CD1c-positive myeloid dendritic cell (primary cell): Measurements from ENCODE around the gene GRIN3B.
A peak's percentile ranks its signal among the peaks of the same experiment; 100 is the strongest.

Experiments
- DNase-seq: peaks from one replicate; pipeline ENCODE4 v3.0.0-alpha.2; 2016; ENCODE audit errors: extremely low spot score

The GRIN3B gene

DNA sequence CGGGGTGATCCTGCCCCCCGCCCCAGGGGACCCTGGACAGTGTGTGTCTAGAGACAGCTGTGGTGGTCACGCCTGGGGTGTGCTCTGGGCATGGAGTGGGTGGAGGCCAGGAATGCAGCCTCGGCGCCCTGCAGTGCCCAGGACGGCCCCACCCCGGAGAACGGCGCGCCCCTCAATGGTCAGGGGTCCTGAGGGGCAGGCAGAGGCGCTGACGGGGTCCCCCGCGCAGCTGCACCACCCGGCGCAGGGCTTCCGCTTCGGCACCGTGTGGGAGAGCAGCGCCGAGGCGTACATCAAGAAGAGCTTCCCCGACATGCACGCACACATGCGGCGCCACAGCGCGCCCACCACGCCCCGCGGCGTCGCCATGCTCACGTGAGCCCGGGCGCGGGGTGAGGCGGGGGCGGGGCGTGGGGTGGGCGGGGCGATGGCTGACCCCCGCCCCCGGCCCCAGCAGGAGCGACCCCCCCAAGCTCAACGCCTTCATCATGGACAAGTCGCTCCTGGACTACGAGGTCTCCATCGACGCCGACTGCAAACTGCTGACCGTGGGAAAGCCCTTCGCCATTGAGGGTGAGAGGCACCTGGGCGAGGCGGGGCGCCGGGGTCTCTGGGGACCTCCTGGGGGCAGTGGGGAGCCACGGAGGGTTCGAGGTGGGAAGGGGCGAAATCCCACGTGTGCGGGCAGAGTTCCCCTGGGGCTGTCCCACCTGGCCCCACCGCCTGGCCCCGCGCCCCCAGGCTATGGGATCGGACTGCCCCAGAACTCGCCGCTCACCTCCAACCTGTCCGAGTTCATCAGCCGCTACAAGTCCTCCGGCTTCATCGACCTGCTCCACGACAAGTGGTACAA is 7.4 kb downstream of the GRIN3B start:
- DNase-seq, result no peak

DNA sequence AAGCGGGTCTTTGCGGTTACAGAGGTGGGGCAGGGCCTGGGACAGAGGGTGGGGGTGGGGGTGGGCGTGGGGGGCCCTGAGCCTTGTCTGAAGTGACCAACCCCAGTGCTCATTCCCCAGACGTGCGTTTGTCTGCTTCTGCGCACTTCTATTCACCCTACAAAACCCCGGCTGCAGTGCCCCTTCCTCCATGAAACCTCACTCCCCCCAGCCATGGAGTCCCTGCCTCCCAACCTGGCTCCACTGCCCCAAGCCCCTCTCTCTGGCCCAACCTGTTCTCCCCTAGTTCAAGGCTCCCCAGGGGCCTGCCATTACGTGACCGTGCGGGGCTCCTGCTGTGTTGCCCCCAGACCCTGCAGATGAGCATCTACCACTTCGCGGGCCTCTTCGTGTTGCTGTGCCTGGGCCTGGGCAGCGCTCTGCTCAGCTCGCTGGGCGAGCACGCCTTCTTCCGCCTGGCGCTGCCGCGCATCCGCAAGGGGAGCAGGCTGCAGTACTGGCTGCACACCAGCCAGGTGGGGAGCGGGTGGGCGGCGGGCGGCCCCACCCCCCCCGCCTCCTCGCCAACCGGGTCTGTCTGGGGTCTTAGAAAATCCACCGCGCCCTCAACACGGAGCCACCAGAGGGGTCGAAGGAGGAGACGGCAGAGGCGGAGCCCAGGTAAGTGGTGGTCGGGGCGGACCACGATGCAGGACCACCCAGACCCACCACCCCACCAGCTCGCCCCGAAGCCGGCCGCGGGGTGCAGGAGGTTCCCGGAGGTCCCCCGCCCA is 8.2 kb downstream of the GRIN3B start:
- no peak for DNase-seq

DNA sequence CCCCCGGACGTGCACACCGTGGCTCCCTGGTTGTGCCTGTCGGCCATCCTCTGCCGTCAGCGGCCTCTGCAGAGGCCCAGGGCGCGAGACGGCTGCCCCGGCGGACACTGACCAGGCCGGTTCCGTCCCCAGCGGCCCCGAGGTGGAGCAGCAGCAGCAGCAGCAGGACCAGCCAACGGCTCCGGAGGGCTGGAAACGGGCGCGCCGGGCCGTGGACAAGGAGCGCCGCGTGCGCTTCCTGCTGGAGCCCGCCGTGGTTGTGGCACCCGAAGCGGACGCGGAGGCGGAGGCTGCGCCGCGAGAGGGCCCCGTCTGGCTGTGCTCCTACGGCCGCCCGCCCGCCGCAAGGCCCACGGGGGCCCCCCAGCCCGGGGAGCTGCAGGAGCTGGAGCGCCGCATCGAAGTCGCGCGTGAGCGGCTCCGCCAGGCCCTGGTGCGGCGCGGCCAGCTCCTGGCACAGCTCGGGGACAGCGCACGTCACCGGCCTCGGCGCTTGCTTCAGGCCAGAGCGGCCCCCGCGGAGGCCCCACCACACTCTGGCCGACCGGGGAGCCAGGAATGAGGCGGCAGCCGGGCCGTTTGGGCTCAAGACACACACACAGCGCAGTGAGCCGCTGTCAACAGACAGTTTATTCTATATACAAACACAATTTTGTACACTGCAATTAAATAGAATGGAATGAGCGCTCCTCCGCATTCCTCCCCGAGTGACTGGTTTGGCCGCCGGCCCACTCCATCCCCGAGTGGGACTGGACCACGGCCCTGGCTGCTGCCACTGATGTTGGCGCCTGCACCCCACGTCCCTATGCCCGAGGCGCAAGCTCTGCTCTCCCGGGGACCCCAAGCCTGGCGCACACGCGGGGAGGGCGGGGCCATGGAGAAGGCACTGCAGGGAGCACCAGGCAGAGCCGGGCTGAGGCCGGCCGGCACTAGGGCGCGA is 9.1 kb downstream of the GRIN3B start:
- no peak for DNase-seq

DNA sequence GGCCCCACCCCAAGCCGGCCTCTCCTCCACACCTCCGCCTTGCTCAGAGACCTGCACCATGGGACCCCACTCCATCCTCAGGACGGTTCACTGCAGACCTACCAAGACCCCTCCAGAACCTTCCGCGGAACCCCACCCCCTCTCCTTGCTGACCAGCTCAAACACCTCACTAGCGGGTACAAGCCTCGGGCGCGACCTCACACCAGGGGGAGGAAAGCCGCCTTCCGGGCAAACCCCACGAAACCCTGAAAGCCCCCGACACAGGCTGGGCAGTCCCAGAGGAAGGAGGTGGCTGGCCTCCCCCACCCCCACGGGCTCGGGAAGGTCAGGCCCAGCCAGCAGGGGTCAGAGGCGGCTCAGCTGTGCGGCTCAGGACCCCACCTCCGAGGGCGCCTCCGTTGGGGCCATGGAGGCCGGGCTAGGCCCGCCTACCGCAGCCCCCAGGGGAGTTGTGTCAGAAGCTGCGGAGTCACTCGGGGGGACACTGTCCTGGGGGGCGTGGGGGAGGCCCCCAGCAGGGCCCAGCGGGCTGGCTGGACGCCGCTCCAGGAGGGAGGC is 9.8 kb downstream of the GRIN3B start:
- DNase-seq, result no peak

DNA sequence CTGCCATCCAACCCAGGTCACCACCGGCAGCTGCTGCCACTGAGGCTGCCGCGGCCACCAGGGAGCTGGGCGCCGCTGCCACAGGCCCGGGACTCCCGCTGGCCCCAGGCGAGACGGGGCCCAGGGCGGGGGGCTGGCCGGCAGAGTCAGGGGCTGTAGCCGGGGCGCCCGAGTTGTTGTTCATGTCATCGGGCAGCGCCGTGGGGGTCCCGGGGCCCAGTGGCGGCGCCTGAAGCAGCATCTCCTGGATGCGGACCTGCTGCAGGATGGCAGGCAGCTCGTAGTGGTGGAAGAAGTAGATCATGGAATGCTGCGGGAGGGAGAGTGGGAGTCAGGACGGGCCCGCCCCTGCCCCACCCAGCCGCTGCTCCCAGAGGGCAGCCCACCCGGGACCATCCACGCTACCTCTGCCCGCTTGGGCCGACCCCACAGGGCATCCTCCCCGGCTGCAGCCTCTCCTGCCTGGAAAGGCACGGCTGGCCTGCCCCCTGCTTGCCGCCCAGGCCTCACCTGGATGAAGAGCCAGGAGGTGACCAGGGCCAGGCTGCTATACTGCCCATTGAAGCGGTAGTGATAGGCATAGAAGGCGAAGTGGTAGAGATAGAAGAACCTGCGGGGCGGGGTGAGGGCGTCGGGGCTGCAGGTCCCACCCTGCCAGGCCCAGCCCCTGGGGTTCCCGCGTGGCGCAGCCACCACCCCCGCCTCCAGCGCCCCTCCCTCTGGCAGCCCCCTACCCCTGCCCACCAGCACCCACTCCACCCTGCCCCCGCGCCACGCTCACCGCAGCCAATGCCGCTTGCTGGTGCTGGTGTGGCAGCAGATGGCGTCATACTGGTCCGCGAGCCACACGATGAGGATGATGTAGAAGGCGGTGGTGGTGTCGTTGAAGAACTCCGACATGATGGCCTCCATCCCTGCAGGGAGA is 10.6 kb downstream of the GRIN3B start:
- DNase-seq, result no peak

DNA sequence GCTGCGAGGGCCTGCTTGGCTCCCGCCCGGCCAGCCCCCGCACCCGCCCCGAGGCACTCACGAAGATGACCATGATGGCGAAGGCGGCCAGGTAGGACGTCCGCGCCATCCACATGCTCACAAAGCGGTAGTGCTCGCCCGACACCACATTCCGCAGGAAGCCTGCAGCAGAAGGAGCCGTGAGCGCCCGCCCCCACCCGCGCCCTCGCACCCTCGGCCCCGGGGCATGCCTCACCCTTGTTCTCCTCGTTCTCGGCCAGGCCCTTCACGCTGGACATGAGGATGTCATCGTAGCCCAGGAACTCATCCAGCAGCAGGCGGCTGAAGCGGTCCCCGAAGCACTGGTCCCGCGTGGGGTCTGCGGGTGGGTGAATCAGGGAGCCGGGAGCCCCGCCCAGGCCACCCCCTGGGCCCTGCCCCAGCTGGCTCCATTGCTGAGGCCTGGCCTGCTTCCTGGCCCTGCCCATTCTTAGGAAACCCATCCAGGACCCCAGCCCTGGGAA is 11.7 kb downstream of the GRIN3B start:
- no peak for DNase-seq

DNA sequence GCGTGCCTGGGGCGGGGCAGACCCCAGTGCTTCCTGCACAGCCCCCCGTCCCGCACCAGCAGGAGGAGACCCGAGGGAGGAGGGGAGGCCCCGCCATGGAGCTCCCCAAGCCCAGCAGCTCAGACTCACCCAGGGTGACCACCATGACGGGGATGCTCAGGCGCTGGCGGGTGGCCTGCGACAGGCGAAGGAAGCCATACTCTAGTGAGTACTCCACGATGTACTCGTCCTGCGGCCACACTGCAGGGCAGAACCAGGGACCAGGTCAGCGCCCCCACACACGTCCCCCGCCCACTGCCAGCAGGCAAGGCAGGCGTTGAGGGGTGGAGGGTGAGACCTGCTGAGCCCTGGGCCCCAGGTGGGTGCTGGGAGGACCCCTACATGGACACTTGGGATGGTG is 12.1 kb downstream of the GRIN3B start:
- DNase-seq, result no peak

DNA sequence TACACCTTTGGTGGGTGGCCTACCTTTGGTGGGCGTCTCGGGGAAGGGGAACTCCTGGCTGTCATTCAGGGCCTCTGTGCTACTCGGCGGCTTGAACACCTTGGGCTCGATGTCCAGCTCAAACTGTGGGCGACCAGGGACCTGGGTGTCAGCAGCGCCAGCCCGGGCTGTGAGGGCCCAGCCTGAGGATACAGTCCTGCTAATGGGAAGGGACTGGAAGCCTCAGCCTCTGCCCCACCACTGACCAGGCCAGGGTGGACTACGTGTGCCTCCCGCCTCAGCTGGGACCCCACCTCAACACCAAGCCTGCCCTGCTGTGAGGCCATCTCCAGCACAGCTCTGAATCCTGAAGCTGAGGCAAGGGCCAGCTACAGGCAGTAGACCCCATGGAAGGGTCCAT is 13.0 kb downstream of the GRIN3B start:
- no peak for DNase-seq

DNA sequence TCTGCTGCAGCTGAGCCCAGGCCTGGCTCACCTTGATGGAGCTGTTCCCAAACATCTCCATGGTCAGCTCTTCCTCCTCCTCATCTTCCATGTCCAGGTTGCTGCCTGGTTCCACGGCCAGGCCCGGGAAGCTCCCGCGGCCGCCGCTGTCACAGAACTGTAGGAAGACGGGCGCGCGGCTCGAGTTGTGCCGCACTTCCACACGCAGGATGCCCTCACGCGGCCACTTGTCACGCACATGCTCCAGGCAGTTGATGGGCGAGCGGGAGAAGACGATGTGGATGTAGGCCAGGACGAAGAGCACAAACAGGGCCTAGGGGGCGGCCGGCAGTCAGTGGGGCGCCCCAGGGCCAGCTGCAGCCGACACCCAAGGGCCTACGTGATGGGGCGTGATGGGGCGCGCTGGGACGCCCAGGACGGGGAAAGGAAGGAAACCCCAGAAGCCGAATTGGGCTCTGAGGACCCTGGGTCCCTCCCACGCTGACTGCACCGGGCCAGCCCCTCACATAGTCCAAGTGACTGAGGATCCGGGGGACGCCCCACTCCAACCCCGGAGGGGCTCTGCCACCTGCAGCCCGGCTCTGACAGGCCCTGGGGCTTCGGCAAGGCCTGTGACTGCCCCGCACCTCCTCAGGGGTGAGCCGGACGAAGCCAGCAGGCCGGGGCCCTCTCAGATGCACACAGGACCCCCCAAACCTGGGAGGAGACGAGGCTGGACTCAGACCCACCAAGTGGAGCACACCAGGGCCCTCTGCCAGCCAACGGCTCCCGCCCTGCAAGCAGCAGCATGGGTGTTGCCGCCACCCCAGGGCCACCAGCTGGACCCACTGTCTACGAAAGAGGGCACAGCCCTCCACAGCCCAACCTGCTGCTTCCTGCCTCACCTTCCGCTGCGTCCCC is 14.2 kb downstream of the GRIN3B start:
- DNase-seq, result no peak

DNA sequence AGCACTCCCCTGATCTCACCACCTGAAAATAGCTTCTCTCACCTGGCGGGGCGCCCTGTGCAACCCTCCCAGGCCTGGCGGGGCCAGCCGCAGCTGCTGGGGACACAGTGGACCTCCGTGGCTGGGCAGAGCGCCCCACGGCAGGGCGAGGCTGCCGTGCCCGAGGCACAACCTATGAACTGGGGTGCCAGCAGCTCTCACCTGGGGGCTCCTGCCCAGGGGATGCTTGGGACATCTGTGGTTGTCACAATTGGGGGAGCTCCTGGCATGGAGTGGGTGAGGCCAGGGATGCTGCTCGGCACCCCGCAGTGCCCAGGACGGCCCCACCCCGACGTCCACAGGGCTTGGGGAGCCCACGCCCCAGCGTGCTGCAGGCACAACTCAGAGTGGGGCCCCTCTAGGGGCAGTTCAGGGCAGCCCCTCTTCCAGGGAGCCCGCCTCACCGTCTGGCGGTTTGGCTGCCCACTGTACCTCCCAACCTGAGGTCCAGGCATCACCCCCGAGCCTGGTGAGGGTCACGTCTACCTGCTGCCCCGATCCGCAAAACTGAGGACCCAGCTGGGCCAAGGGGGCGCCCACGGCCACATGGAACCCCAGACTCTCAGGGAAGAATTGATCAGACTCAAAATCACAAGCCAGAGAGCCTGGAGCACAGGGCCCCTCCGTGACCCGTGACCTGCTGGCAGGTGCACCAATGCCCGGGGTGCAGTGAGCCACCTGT is 15.0 kb downstream of the GRIN3B start:
- no peak for DNase-seq

DNA sequence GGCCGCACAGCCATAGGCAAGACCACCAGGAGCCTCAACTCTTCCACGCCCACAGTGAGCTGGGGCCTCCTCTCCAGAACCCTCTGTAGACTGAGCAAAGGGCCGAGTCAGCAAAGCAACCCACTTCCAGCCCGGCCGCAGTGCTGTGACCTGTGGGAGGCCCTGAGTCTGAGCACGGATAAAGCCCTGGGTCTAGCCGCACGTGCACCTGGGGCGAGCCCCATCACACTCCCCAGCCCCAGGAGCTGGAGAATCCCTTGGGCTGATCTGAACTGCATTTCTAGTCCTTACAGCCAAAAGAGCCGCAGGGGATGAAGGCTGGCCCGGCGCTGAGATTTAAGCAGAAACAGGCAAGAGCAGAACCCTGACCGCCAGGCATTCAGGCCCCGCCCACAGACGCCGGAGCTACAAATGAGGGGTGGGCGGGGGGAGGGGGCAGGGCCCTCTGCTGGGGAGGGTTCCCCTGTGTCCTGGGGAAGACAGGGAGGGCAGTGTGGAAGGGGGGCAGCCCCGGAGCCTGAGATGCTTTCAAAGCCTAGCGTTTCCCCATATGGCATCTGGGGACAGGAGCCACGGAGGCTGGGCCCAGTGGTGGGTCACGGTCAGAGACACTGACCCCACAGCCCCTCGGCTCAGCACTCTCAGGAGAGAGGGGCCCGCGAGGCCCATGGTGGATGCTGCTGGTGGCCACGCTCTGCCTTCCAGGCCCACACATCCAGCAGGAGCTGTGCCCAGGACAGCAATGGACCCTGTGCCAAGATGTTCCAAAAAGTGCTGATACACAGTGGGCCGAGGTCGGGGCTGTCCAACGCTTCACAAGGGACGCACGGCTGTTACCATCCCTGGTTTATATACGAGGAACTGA is 15.8 kb downstream of the GRIN3B start:
- no peak for DNase-seq

DNA sequence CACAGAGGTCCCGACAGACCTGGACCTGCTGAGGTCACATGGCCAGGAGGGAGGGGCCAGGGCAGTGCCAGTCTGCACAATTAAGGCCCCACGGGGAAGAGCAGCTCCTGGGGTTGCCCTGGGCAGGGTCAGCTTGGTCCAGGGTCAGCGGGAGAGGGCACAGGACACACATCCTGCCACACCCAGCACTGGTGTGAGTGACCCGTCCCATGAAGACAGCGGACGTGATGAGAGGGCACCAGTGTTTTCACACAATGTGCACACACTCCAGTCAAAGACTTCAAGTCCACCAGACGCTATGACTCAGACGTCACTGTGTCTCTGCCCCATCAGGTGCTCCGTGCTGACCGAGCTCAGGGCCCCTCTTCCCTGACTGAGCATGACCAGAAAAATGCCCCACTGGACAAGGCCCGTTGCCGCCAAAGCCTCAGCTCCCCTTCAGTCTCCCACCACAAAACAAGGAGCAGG is 16.5 kb downstream of the GRIN3B start:
- no peak for DNase-seq

DNA sequence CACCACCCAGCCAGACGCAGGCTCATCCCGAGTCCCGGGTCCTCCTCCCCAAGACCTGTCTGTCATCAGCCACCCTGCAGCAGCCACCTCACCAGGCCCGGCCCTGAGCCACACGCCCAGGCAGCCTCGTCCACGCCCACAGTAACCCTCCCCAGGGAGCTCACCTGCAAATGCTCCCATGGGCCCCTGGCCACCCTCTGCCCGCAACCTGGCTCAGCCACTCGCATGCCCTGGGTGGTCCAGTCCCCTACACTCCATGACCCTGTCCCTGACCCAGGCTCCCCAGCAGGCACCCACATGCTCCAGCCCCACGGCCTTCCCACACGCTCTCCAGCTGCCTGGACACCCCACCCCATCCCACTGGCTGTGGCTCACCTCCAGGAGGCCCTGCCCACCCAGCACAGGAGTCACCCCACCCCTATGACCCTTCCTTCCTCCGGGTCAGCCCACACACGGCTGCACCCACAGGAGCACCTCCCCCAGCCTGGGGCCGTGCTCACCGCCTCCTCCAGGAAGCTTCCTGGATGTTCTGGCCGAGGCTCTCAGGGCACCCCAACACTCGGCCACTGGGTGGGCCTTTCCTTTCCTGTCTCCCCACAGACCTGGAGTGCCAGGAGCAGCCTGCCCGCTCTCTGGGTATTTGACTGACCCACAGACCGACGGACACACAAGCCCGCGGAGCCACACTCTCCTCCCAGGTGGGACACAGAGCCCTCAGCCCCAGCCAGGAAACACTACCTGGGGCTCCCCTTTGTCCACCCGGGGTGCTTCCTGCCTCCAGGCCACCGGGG is 17.1 kb downstream of the GRIN3B start:
- DNase-seq, result peak; percentile 30

DNA sequence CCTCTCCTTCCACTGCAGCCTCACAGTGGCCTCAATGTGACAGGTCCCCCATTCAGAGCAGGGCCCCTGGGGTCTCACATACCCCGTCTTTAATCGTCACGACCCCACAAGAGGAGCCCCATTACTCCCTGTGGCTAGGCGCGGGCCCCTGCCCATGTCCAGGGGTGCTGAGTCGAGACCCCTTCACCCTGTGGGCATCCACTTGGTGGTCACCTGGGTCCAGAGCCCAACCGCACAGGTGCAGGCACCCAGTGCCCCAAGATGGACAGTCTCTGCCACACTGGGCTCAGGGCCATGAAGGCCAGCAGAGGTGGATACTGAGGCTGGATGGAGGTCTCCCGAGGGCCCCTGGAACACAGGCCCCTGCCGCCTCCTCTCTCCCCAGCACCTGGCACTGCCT is 17.7 kb downstream of the GRIN3B start:
- no peak for DNase-seq

DNA sequence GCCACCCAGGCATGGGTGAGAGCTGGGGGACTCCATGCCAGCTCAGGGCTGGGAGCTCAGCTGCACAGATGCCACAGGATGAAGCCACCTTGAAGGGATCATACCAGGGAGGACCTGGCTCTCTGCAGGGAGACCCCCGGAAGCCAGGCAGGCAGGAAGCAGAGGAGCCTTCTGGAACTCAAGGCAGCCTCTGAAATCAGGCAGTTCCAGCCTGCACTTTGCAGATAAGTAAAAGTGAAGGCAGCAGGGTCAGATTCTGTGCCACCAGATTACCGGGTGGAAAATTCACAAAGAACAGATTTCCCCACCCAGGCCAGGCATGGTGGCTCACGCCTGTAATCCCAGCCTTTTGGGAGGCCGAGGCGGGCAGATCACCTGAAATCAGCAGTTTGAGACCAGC is 18.2 kb downstream of the GRIN3B start:
- DNase-seq, result no peak

DNA sequence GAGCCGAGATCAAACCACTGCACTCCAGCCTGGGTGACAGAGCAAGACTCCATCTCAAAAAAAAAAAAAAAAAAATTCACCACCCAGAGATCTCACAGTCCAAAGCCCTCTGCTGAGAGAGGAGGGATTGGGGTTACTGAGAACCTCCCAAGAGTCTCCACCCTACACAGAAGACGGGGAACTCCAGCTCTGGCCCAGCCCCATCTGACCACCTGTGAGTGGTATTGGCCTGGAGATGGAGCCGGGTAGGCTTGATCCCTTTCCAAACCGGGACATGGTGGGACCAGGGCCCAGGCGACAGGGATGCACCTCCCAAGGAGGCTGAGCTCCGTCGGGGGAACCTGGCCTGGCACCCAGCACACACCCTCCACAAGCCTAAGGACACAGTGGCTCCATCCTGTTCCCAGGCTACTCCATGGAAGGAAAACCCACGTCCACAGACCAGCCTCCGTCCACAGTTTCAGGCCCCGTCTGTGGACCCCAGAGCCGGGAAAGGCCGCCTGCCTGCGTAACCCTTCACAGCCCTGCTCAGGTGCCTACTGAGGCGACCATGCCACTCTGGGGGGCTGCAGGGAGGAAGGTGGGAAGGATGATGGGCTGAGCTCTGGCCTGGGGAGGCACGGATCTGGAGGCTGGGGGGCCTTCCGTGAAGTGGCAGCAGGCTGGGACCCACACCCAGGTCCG is 18.9 kb downstream of the GRIN3B start:
- no peak for DNase-seq
